Brain microvascular endothelial cell (primary cell): ENCODE results near the gene NOX5.

ENCODE experiments used
- DNase-seq: peaks from one replicate; pipeline ENCODE4 v3.0.0-alpha.2; 2020
- H3K27ac ChIP-seq: fragments of 250-450 bp; sonication (Bioruptor Pico); 2 replicates; pipeline ENCODE4 v1.5.1; 2020; ENCODE audit warnings: mild to moderate bottlenecking, moderate library complexity
- H3K27me3 ChIP-seq: fragments of 250-450 bp; sonication (Bioruptor Pico); replicated peaks from 2 replicates; pipeline ENCODE4 v1.5.1; 2020; ENCODE audit warnings: mild to moderate bottlenecking
- H3K36me3 ChIP-seq: fragments of 250-450 bp; sonication (Bioruptor Pico); replicated peaks from 2 replicates; pipeline ENCODE4 v1.5.1; 2020; ENCODE audit warnings: mild to moderate bottlenecking
- H3K4me3 ChIP-seq: 2 replicates; pipeline ENCODE4 v1.5.1; 2011; ENCODE audit warnings: low read depth, mild to moderate bottlenecking, control low read depth, low read length, moderate library complexity
- in situ Hi-C: cut with HindIII; loops from 2 replicates; pipeline ENCODE4 v1.10.0; 2017; ENCODE audit warnings: low sequenced_read_pairs, low pct_ligation_motif_present
- TF ChIP-seq, protein P1 (sequence below): IDR thresholded peaks from 2 replicates; pipeline ENCODE4 v1.5.1; 2011; ENCODE audit warnings: low read depth, mild to moderate bottlenecking, moderate library complexity, low read length, control low read depth, inconsistent platforms; ENCODE audit errors: missing control alignments

NOX5 gene

GRCh38 chr15:68979006-68979405, 35.5 kb upstream of the NOX5 start:
- DNase-seq, result no peak
- no peak overlapping the region for H3K4me3 ChIP-seq
- H3K27me3 ChIP-seq, result no peaks in the 10 kb centered on the region
- no peak overlapping the region for H3K27ac ChIP-seq
- no peaks in the 10 kb centered on the region for H3K36me3 ChIP-seq
- in situ Hi-C loops, result no loop called here
- TF ChIP-seq, protein P1, sequence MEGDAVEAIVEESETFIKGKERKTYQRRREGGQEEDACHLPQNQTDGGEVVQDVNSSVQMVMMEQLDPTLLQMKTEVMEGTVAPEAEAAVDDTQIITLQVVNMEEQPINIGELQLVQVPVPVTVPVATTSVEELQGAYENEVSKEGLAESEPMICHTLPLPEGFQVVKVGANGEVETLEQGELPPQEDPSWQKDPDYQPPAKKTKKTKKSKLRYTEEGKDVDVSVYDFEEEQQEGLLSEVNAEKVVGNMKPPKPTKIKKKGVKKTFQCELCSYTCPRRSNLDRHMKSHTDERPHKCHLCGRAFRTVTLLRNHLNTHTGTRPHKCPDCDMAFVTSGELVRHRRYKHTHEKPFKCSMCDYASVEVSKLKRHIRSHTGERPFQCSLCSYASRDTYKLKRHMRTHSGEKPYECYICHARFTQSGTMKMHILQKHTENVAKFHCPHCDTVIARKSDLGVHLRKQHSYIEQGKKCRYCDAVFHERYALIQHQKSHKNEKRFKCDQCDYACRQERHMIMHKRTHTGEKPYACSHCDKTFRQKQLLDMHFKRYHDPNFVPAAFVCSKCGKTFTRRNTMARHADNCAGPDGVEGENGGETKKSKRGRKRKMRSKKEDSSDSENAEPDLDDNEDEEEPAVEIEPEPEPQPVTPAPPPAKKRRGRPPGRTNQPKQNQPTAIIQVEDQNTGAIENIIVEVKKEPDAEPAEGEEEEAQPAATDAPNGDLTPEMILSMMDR, result no peak

DNA sequence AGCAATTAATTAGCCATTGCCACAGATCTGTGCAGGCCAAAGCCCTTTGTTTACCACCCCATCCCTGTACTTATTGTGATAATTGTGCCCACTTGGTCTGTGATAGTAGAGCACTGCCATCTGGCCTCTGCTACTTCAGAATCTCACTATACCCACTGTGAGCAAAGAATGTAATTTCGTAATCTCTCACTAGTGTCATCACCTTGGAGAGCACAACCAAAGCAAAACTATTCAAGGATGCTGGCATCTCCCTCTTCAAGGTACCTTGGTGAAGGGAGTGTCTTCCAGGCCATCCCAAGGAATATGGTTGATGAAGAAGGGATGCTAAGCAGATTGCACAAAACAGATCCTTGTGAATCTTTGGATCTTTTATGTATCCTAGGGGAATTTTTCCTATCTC, 34.7 kb upstream of the NOX5 start:
- Histone ChIP-seq H3K27ac (no peak overlapping the region), H3K4me3 (no peak overlapping the region), H3K36me3 (no peaks in the 10 kb centered on the region), H3K27me3 (no peaks in the 10 kb centered on the region)
- DNase-seq, result no peak
- TF ChIP-seq, protein P1, result no peak
- in situ Hi-C loops, result no loop called here

DNA sequence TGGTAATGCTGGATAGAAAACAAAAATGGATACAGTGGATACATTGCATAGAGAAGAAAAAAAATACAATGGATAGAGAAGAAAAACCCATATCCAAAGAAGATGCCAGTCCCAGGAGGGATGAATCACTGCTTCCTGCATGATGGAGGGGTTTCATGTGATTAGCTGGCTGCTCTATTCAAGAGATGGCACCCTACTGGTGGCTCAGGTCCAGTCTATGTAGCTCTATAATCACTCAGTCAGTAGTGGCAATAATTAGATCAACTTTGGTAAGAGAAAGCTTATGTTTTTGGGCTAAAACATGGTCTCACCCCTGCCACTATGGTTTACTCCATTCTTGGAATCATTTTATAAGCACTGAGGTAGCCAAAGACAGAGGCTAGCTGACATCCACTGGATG, 33.7 kb upstream of the NOX5 start:
- TF ChIP-seq, protein P1, result no peak
- Histone ChIP-seq H3K4me3 (no peak overlapping the region), H3K27ac (no peak overlapping the region), H3K36me3 (no peaks in the 10 kb centered on the region), H3K27me3 (no peaks in the 10 kb centered on the region)
- in situ Hi-C loops, result no loop called here
- DNase-seq, result no peak

GRCh38 chr15:68981941-68982340, 32.6 kb upstream of the NOX5 start:
- TF ChIP-seq, protein P1, result no peak
- H3K27ac ChIP-seq, result no peak overlapping the region
- in situ Hi-C loops, result no loop called here
- no peak overlapping the region for H3K4me3 ChIP-seq
- DNase-seq, result no peak
- no peaks in the 10 kb centered on the region for H3K27me3 ChIP-seq
- no peaks in the 10 kb centered on the region for H3K36me3 ChIP-seq

GRCh38 chr15:68982976-68983563, 31.4 kb upstream of the NOX5 start:
- TF ChIP-seq, protein P1, result no peak
- H3K36me3 ChIP-seq, result no peaks in the 10 kb centered on the region
- no peaks in the 10 kb centered on the region for H3K27me3 ChIP-seq
- no peak for DNase-seq
- H3K4me3 ChIP-seq, result no peak overlapping the region
- in situ Hi-C loops, result no loop called here
- no peak overlapping the region for H3K27ac ChIP-seq

DNA sequence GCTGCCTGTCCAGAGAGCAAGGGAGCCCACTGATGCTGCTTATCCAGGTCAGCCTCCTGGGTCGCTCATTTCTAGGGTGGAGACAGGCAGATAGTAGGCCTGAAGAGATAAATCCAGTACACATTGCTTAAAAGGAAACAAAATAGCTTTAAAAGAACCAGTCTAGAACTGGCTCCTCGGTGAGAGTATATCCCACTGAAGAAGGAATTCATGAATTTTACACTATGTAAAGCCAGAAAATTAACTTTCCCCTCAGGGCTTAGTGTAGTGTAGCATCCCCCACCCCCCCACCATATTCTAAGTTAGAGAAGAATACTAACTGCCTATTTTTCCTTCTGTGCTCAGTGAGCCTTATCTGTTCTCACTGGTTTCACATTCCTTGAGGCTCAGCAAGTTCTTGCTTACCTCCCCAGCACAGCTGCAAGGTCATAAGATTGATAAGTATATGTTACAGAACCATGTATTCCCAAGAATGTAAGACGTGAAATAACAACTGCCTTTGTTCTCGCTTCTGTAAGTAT, 30.5 kb upstream of the NOX5 start:
- Histone ChIP-seq H3K27me3 (no peaks in the 10 kb centered on the region), H3K27ac (no peak overlapping the region), H3K4me3 (no peak overlapping the region), H3K36me3 (no peaks in the 10 kb centered on the region)
- in situ Hi-C loops, result no loop called here
- TF ChIP-seq, protein P1, result no peak
- peak; percentile 6 for DNase-seq
